ENCODE results near the gene UNC93A.
"Not testable (repeated sequence)": the region's sequence is repeated elsewhere in the genome, so short reads cannot be mapped to it uniquely, and the experiment has no call there.

The UNC93A gene

GRCh38 chr6:167345960-167346359 lies 54.8 kb downstream of the UNC93A start:
- Mint-ChIP-seq H3K4me1 (ENCODE audit: low read depth) (peaks cover 15% of the 10 kb centered on the region), H3K36me3 (ENCODE audit: low read depth) (no peaks in the 10 kb centered on the region), H3K27ac (no peak overlapping the region), H3K27me3 (peaks cover 35% of the 10 kb centered on the region), H3K9me3 (no peaks in the 10 kb centered on the region), H3K4me3 (no peak overlapping the region)
- no peak for DNase-seq

- H3K27me3 Mint-ChIP-seq: peaks cover 31% of the 10 kb centered on the region
- no peak overlapping the region for H3K27ac Mint-ChIP-seq
- H3K9me3 Mint-ChIP-seq: no peaks in the 10 kb centered on the region
- H3K36me3 Mint-ChIP-seq (ENCODE audit: low read depth): no peaks in the 10 kb centered on the region
- DNase-seq: no peak
- H3K4me3 Mint-ChIP-seq: no peak overlapping the region
- peaks cover 27% of the 10 kb centered on the region for H3K4me1 Mint-ChIP-seq (ENCODE audit: low read depth)
Measured at GRCh38 chr6:167347226-167347625, 56.1 kb downstream of the UNC93A start.

- Mint-ChIP-seq H3K27ac (peak overlapping the region; percentile 82), H3K36me3 (ENCODE audit: low read depth) (no peaks in the 10 kb centered on the region), H3K4me1 (ENCODE audit: low read depth) (peaks cover 30% of the 10 kb centered on the region), H3K27me3 (peaks cover 47% of the 10 kb centered on the region), H3K9me3 (no peaks in the 10 kb centered on the region), H3K4me3 (peak overlapping the region; percentile 73)
- no peak for DNase-seq
Measured at GRCh38 chr6:167349631-167350274, 58.6 kb downstream of the UNC93A start.

GRCh38 chr6:167350275-167350696 lies 59.2 kb downstream of the UNC93A start:
- H3K36me3 Mint-ChIP-seq (ENCODE audit: low read depth): no peaks in the 10 kb centered on the region
- H3K4me1 Mint-ChIP-seq (ENCODE audit: low read depth): peaks cover 30% of the 10 kb centered on the region

GRCh38 chr6:167350731-167351655 lies 59.9 kb downstream of the UNC93A start:
- peak; percentile 92 for DNase-seq
- H3K27ac Mint-ChIP-seq: peak overlapping the region; percentile 91
- no peaks in the 10 kb centered on the region for H3K36me3 Mint-ChIP-seq (ENCODE audit: low read depth)
- peaks cover 30% of the 10 kb centered on the region for H3K4me1 Mint-ChIP-seq (ENCODE audit: low read depth)
- no peaks in the 10 kb centered on the region for H3K9me3 Mint-ChIP-seq
- peaks cover 51% of the 10 kb centered on the region for H3K27me3 Mint-ChIP-seq
- H3K4me3 Mint-ChIP-seq: peak overlapping the region; percentile 79

More at GRCh38 chr6:167350275-167350696, 59.2 kb downstream of the UNC93A start:
- Mint-ChIP-seq H3K27ac (peak overlapping the region; percentile 82), H3K9me3 (no peaks in the 10 kb centered on the region), H3K4me3 (peak overlapping the region; percentile 73), H3K27me3 (peaks cover 47% of the 10 kb centered on the region)
- peak; percentile 45 for DNase-seq

- peak overlapping the region; percentile 79 for H3K4me3 Mint-ChIP-seq
- peaks cover 51% of the 10 kb centered on the region for H3K27me3 Mint-ChIP-seq
- H3K4me1 Mint-ChIP-seq (ENCODE audit: low read depth): peaks cover 30% of the 10 kb centered on the region
- no peaks in the 10 kb centered on the region for H3K36me3 Mint-ChIP-seq (ENCODE audit: low read depth)
- H3K9me3 Mint-ChIP-seq: no peaks in the 10 kb centered on the region
- DNase-seq: no peak
- H3K27ac Mint-ChIP-seq: peak overlapping the region; percentile 91
Measured at GRCh38 chr6:167351656-167352345, 60.7 kb downstream of the UNC93A start.

GRCh38 chr6:167356874-167357273 lies 65.8 kb downstream of the UNC93A start:
- Mint-ChIP-seq H3K4me1 (ENCODE audit: low read depth) (peaks cover 6% of the 10 kb centered on the region), H3K27ac (no peak overlapping the region), H3K9me3 (no peaks in the 10 kb centered on the region), H3K36me3 (ENCODE audit: low read depth) (no peaks in the 10 kb centered on the region), H3K4me3 (no peak overlapping the region), H3K27me3 (peaks cover 42% of the 10 kb centered on the region)
- DNase-seq: no peak

GRCh38 chr6:167358394-167358793 lies 67.3 kb downstream of the UNC93A start:
- H3K27ac Mint-ChIP-seq; H3K36me3 Mint-ChIP-seq (ENCODE audit: low read depth); H3K4me3 Mint-ChIP-seq; DNase-seq; H3K9me3 Mint-ChIP-seq; H3K4me1 Mint-ChIP-seq (ENCODE audit: low read depth): not testable (repeated sequence)
- peaks cover 35% of the 10 kb centered on the region for H3K27me3 Mint-ChIP-seq

- not testable (repeated sequence) for H3K36me3 Mint-ChIP-seq (ENCODE audit: low read depth)
Measured at GRCh38 chr6:167361170-167361569, 70.1 kb downstream of the UNC93A start.

More at GRCh38 chr6:167361170-167361569, 70.1 kb downstream of the UNC93A start:
- H3K27me3 Mint-ChIP-seq: peaks cover 27% of the 10 kb centered on the region
- H3K9me3 Mint-ChIP-seq; DNase-seq; H3K27ac Mint-ChIP-seq; H3K4me1 Mint-ChIP-seq (ENCODE audit: low read depth); H3K4me3 Mint-ChIP-seq: not testable (repeated sequence)
